Adipocyte (in vitro differentiated cells): ENCODE measurements around the gene CPNE2.

Source experiments
- DNase-seq: peaks from one replicate; pipeline ENCODE4 v3.0.0-alpha.2; 2015; ENCODE audit warnings: low read depth
- H3K27me3 ChIP-seq: replicated peaks from 2 replicates; pipeline ENCODE4 v1.7.0; 2013; ENCODE audit warnings: mild to moderate bottlenecking, low read length, moderate library complexity; ENCODE audit not compliant: control insufficient read depth, insufficient read depth
- H3K36me3 ChIP-seq: 2 replicates; pipeline ENCODE4 v1.7.0; 2013; ENCODE audit warnings: low read length, mild to moderate bottlenecking, moderate library complexity; ENCODE audit not compliant: control insufficient read depth, insufficient read depth, severe bottlenecking
- H3K4me1 ChIP-seq: 2 replicates; pipeline ENCODE4 v1.7.0; 2013; ENCODE audit warnings: mild to moderate bottlenecking, low read length, moderate library complexity; ENCODE audit not compliant: control insufficient read depth, insufficient read depth
- H3K4me3 ChIP-seq: 2 replicates; pipeline ENCODE4 v1.7.0; 2013; ENCODE audit warnings: mild to moderate bottlenecking, low read length, moderate library complexity
- H3K9ac ChIP-seq: 2 replicates; pipeline ENCODE4 v1.7.0; 2013; ENCODE audit warnings: mild to moderate bottlenecking, low read length, moderate library complexity
- H3K9me3 ChIP-seq: 2 replicates; pipeline ENCODE4 v1.7.0; 2013; ENCODE audit warnings: mild to moderate bottlenecking, low read length, moderate library complexity; ENCODE audit not compliant: control insufficient read depth

The CPNE2 gene

DNA sequence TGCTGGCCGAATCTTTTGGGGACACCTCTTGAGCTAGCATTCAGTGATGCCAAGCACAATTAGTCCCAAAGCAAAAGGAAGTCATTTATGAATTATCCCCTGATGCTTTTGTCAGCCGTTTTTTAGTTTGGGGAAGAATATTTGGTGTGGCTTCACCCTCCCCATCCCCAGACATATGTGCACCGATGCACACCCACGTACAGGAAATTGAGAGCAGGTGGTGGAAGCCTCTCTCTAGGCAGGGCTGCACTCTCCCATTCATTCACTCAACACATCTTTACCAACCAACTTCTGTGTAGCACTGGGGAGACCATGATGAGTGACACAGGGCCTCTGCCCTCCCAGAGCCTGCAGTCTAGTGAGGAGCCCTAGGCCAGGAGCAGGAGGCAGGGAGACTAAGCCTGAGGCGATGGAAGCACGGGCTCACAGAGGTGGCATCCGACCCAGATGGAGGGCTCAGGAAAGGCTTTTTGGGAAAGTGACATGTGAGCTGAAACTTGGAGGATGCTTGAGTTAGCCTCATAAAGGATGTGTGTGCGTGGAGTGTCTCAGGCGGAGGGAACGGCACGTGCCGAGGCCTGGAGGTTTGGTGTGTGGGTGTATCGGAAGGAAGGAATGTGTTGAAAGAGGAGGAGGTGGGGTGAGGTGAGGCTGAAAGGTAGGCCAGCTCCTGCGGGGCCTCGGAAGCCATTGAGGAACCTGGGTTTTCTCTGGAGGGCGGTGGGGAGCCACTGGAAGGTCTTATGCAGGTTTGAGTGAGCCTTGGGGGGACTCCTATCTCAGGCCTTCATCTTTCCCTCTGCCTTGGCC, 49.6 kb downstream of the CPNE2 start:
- no peak for DNase-seq
- H3K9me3 ChIP-seq: no peaks in the 10 kb centered on the region
- H3K36me3 ChIP-seq: no peaks in the 10 kb centered on the region
- H3K4me1 ChIP-seq: no peaks in the 10 kb centered on the region
- no peak overlapping the region for H3K9ac ChIP-seq
- no peak overlapping the region for H3K4me3 ChIP-seq
- H3K27me3 ChIP-seq: no peaks in the 10 kb centered on the region

DNA sequence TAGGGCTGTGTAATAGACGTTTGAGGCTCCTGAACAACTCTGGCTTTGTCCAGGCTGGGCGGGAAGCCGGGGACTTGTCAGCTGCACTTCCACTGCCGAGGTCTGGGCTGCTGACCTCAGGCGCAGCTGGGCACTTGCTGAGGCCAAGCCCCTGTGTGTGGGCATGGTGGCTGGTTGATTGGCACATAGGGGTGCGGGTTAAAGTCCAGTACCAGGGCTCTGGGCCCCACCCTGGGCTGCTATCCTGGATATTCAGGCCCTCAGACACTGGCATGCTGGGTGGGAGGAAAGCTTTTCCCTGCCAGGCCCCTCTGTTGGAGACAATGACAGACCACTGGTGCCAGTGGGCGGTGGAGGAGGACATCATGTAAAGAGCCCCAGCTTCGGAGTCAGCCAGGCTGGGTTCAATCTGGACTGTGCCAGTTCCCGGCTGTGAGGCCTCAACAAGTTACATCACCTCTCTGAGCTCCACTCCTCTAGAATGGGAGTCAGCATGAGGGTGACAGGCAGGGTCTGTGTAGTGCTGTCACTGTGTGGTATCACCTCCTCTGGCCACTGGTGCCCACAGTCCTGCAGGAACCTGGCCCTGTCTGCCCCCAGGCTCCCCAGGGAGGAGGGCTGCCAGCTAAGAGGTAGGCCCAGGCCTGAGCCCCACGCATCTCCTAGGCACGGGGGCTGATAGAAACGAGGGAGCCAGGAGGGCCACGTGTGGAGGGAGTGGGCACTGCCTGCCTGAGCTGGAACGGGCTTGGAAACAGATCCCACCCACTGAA, 51.0 kb downstream of the CPNE2 start:
- Histone ChIP-seq H3K36me3 (no peaks in the 10 kb centered on the region), H3K4me3 (no peak overlapping the region), H3K9ac (no peak overlapping the region), H3K4me1 (peaks cover 7% of the 10 kb centered on the region), H3K9me3 (no peaks in the 10 kb centered on the region), H3K27me3 (no peaks in the 10 kb centered on the region)
- no peak for DNase-seq

DNA sequence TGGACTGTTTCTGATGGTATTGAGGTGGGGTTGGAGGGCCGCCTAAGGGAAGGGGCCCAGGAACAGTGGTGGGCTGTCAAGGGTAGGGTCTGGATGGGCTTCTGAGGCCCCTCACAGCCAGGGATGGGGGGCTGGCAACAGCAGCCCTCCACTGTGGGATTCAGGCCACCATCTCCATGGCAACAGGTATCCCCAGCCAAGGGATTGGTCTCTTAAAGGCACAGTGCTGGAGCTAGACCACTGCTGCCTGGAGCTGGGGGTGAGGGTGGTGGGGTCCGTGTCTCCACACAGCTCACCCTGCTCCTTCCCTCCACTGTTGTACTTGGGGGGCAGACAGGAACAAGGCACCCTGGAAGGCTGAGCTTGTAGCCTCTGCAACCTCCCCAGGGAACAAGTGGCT, 51.6 kb downstream of the CPNE2 start:
- no peak for DNase-seq
- no peak overlapping the region for H3K4me3 ChIP-seq
- peaks cover 7% of the 10 kb centered on the region for H3K4me1 ChIP-seq
- H3K9me3 ChIP-seq: no peaks in the 10 kb centered on the region
- no peaks in the 10 kb centered on the region for H3K36me3 ChIP-seq
- H3K27me3 ChIP-seq: no peaks in the 10 kb centered on the region
- no peak overlapping the region for H3K9ac ChIP-seq

DNA sequence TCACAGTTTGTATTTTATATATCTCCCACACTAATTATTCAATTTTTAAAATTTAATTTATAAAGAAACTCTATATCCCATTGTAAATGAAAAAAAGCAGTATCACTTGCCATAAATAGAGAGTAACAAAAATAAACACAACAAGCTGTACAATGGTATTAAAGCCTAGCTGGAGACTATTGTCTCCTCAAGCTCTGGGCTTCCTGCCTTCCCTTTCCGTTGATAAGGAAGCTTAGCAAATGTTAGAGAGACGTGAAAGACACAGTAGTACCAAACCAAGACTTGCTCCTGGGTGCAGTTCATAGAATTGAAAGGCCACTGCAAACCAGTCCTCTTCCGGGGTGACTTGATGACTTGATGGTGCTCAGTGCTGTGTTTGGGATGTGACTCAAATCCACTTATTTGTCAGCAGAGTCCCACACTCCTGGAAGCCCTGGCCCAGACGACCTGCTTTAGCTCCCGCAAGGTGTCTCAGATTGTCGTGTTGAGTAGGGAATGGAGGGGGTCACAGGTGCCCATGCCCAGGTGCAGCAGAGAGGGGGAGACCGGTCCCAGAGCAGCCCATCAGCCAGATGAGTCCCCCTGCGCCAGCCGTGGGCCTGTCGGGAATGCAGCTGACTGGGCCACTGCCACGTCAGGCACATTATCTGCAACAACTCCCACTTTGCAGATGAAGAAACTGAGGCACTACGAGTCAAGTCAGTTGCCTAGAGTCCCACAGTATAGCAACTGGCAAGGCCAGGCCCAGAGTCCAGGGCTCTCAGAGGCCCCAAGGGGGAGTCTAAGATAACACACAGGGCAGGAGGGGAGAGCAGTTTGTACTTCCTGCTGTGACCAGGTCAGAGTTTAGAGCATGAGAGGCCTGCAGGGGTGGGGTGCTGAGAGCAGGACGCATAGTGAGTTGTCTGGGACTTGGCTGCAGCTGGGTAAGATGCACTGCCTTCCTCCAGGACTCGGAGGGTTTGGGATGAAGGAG, 53.0 kb downstream of the CPNE2 start:
- H3K36me3 ChIP-seq: no peaks in the 10 kb centered on the region
- no peak overlapping the region for H3K9ac ChIP-seq
- H3K4me1 ChIP-seq: peaks cover 7% of the 10 kb centered on the region
- DNase-seq: no peak
- H3K9me3 ChIP-seq: no peaks in the 10 kb centered on the region
- no peak overlapping the region for H3K4me3 ChIP-seq
- H3K27me3 ChIP-seq: no peaks in the 10 kb centered on the region

DNA sequence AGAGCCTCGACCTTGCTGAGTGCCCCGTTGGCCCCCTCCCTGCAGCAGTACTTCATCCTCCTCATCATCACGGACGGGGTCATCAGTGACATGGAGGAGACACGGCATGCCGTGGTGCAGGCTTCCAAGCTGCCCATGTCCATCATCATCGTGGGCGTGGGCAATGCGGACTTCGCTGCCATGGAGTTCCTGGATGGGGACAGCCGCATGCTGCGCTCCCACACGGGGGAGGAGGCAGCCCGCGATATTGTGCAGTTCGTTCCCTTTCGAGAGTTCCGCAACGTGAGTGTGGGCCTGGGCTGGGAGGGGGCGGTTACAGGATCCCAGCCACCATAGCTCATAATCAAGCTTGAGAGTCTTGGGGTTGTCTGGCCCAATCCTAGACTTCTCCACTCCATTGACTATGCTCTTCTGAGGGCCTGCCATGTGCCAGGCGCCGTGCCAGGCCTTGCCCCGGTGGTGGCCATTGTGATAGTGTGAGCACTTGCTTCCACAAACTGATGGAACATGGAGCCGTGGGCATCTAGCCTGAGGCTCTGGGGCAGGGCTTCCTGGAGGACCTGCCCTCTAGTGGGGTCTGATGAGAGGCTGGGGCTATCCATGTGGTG, 53.8 kb downstream of the CPNE2 start:
- no peak for DNase-seq
- Histone ChIP-seq H3K9me3 (no peaks in the 10 kb centered on the region), H3K36me3 (peaks cover 7% of the 10 kb centered on the region), H3K4me1 (peaks cover 7% of the 10 kb centered on the region), H3K4me3 (no peak overlapping the region), H3K27me3 (no peaks in the 10 kb centered on the region), H3K9ac (no peak overlapping the region)

DNA sequence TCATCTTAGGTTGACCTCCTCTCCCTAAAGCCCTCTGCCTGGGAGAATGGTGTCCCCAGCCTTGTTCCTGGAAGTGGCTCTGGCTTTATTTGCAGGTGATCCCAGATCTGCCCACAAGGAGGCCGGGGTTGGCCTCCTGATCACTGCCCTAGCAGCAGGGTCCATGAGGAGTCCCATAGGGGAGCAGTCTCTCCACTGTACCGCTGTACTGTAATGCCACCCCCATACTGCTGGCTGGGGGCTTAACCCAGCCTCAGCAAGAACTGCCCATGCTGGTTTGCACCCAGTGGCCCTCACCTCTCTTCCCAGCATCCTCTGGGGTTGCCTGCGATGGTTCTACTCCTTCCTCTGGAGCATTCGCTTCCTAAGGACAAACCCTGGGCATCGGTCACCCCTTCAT, 54.4 kb downstream of the CPNE2 start:
- no peak overlapping the region for H3K4me3 ChIP-seq
- H3K4me1 ChIP-seq: peaks cover 7% of the 10 kb centered on the region
- H3K9ac ChIP-seq: no peak overlapping the region
- no peak for DNase-seq
- peaks cover 10% of the 10 kb centered on the region for H3K36me3 ChIP-seq
- no peaks in the 10 kb centered on the region for H3K9me3 ChIP-seq
- no peaks in the 10 kb centered on the region for H3K27me3 ChIP-seq

DNA sequence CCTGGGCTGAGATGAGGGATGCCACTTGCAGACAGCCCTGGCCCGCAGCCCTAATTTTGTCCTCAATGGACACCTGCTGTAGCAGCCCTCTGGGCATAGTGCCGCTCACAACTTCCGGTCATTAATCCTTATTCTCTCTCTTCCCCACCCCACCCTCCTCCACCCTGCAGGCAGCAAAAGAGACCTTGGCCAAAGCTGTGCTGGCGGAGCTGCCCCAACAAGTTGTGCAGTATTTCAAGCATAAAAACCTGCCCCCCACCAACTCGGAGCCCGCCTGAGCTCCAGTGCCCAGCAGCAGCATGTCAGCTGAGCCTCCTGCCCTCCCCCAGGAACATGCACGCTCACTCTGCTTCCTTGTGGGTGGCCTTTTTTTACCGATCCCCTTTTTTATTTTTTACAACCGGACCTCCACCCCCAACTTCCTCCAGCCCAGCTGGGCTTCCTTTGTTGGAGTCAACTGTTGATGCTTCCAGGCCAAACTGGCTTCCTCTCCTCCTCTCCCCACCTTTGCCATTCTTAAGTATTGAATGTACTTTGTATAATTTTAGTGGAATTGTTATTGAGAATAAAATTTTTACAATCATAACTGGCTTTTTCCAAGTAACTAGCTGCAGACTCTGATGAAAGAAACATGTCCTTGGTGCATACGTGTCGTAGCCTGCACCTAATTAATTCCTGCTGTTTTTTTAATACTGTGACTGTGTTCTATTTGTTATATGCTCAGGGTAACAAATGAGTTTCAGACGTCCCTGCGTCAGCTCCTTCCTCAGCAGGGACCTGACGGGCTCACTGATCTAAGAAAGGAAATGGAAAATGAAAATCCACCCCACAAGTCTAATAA, 55.2 kb downstream of the CPNE2 start:
- no peaks in the 10 kb centered on the region for H3K9me3 ChIP-seq
- H3K27me3 ChIP-seq: no peaks in the 10 kb centered on the region
- H3K36me3 ChIP-seq: peaks cover 18% of the 10 kb centered on the region
- no peak for DNase-seq
- H3K9ac ChIP-seq: no peak overlapping the region
- H3K4me1 ChIP-seq: peaks cover 7% of the 10 kb centered on the region
- H3K4me3 ChIP-seq: no peak overlapping the region

DNA sequence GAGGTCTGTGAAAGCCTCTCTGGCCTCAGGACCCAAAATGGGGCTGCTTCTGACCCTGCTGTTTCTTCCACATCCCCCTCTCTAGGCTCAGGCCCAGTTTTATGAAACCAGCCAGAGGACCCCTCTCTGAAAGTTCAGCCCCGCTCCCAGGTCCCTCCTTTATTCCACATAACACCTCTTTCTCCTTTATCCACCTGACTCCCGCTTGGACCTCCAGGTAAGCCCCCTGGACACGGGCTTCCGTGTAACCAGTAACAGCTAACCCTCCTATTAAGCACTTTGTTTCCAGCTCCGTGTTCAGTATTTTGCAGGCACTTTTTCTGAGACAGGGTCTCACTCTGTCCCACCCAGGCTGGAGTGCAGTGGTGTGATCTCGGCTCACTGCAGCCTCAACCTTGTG, 56.1 kb downstream of the CPNE2 start:
- Histone ChIP-seq H3K9me3 (no peaks in the 10 kb centered on the region), H3K4me3 (no peak overlapping the region), H3K27me3 (no peaks in the 10 kb centered on the region), H3K4me1 (peaks cover 7% of the 10 kb centered on the region), H3K9ac (no peak overlapping the region), H3K36me3 (peaks cover 27% of the 10 kb centered on the region)
- no peak for DNase-seq

DNA sequence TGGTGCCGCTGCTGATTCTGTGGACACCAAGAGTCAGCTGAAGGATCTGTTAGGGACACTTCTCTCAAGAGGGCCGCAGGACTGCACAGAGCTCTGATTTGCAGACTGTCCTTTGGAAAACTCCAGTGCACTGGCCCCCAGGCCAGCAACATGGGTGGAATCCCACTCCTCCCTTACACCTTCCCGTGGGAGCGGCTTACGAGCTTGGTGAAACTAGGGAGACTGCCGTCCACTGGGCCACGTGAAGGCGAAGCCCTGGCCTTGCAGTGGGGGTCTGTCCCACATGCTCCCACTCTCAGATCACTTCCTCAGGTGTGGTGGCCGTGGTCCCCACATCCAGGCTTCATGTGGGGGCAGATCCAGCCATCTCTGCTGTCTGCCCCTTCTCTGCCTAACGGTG, 57.0 kb downstream of the CPNE2 start:
- no peak for DNase-seq
- Histone ChIP-seq H3K9ac (no peak overlapping the region), H3K9me3 (no peaks in the 10 kb centered on the region), H3K4me1 (peaks cover 7% of the 10 kb centered on the region), H3K36me3 (peaks cover 36% of the 10 kb centered on the region), H3K4me3 (no peak overlapping the region), H3K27me3 (no peaks in the 10 kb centered on the region)

DNA sequence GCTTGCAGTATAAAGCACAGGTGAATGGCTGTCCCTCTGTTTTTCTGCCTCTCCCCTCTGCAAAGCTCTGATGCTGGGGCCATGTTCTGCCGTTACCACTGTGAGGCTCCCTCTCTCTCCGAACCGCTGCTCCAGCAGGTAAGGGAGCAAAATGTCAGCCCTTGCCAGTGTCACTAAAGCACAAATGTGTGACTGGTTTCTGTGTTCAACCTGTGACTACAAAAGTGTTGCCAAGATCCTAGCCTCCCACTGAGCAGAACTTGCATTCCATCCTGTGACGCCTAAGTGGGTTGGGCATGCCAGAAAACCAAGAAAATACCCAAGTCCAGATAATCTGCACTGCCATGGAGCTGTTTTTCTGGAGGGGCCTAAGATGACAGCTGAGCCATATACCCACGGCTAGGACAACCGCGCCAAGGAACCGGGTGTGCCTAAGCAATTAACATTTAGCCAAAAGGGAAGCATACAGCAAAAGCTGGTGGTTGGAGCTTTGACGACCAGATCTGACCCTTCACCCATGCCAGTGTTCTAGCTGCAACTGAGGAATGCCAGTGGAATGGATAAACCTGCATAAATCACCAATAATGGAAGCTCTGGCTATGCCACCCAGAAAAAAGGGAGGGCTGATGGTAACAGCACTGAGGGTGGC, 58.4 kb downstream of the CPNE2 start:
- peak; percentile 16 for DNase-seq
- Histone ChIP-seq H3K36me3 (peaks cover 49% of the 10 kb centered on the region), H3K4me1 (peaks cover 7% of the 10 kb centered on the region), H3K9ac (no peak overlapping the region), H3K27me3 (no peaks in the 10 kb centered on the region), H3K4me3 (no peak overlapping the region), H3K9me3 (no peaks in the 10 kb centered on the region)
